Prostate gland (tissue), 2 donors: Measurements from ENCODE around the gene TRIM24.

ENCODE experiments used
- POLR2A ChIP-seq: fragments of 450-650 bp; IDR thresholded peaks from one replicate; pipeline ENCODE4 v1.6.1; 2016; ENCODE audit warnings: antibody characterized with exemption, mild to moderate bottlenecking
- POLR2AphosphoS5 ChIP-seq: sonication (generic); formaldehyde crosslinking; IDR thresholded peaks from one replicate; pipeline ENCODE4 v1.6.1; 2017; ENCODE audit warnings: antibody characterized with exemption
- TF ChIP-seq, protein P1 (sequence below), 4 experiments: fragments of 200-600 bp in 2 of 4; fragments of 450-650 bp in 2 of 4; sonication (generic) in 2 of 4; IDR thresholded peaks; 1 replicate in 3 of 4; 2 replicates in 1 of 4; pipeline ENCODE4 v1.5.1; 2016 to 2019; ENCODE audit warnings: antibody characterized with exemption in 4 of 4, mild to moderate bottlenecking in 2 of 4, moderate library complexity in 2 of 4

DNA sequence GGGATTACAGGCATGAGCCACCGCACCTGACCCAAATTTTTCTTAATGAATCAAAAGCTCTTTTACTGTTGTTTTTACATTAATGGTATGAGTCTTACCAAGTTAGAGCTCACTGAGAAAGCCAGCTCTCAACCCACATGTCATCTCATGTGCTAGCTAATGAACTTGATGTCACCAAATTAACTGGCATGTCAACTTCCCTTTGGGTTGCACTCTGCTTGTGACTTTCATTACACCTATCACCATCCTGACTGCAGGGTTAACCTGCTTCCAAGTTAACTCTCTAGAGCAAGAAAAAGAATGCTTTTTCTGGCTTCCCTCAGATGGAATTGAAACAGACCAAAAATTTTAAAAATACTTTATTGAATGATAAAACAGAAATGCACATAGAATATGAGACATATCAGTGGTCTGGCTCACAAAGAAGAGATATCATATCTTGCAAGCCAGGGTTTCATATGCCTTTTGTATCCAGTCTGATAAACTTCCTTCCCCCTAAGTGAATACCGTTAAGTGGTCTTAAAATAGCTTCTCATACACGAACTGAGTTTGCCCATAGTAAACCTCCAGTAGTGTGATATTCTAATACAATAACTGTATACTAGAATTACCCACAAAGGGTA, 42.9 kb upstream of the TRIM24 start:
- TF ChIP-seq, protein P1, sequence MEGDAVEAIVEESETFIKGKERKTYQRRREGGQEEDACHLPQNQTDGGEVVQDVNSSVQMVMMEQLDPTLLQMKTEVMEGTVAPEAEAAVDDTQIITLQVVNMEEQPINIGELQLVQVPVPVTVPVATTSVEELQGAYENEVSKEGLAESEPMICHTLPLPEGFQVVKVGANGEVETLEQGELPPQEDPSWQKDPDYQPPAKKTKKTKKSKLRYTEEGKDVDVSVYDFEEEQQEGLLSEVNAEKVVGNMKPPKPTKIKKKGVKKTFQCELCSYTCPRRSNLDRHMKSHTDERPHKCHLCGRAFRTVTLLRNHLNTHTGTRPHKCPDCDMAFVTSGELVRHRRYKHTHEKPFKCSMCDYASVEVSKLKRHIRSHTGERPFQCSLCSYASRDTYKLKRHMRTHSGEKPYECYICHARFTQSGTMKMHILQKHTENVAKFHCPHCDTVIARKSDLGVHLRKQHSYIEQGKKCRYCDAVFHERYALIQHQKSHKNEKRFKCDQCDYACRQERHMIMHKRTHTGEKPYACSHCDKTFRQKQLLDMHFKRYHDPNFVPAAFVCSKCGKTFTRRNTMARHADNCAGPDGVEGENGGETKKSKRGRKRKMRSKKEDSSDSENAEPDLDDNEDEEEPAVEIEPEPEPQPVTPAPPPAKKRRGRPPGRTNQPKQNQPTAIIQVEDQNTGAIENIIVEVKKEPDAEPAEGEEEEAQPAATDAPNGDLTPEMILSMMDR (IDR thresholded peaks at IDR 0.05) = no peak
- no peak for TF ChIP-seq POLR2A
- no peak for TF ChIP-seq POLR2AphosphoS5
